Activated naive CD4-positive, alpha-beta T cell treated with anti-CD3 and anti-CD28 coated beads, Interleukin-2, amount 50 U/mL, for 24 hours (primary cell): ENCODE measurements around the gene MCM3.
A peak's percentile ranks its signal among the peaks of the same experiment; 100 is the strongest.

Experiments used
- H3K27ac Mint-ChIP-seq: one replicate; pipeline ENCODE4 v1.8.0; 2021; ENCODE audit warnings: mild to moderate bottlenecking, mixed read lengths
- H3K27me3 Mint-ChIP-seq: one replicate; pipeline ENCODE4 v1.8.0; 2021; ENCODE audit warnings: mixed read lengths
- H3K36me3 Mint-ChIP-seq: one replicate; pipeline ENCODE4 v1.8.0; 2021; ENCODE audit warnings: mixed read lengths
- H3K4me1 Mint-ChIP-seq: one replicate; pipeline ENCODE4 v1.8.0; 2021; ENCODE audit warnings: mixed read lengths
- H3K4me3 Mint-ChIP-seq: one replicate; pipeline ENCODE4 v1.8.0; 2021; ENCODE audit warnings: mild to moderate bottlenecking, mixed read lengths
- H3K9me3 Mint-ChIP-seq: one replicate; pipeline ENCODE4 v1.8.0; 2021; ENCODE audit warnings: mixed read lengths

Gene MCM3

DNA sequence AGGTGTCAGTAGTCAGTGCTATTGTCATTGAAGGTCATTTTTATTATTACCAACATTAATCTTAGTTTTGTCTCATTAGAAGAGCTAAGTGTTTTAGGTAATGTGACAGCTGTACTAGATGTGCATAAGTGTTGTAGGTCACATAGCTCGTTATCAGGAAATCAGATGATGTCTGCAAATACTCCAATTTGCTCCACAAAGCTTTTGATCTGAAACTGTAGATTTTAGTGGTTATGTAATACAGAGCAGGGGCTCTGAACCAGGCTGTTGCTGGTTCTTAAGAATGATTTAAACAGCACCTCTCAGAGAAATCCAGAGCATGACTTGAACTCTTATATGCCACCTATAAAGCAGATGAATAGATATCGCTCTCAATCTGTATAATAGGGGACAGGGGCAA is 42.7 kb downstream of the MCM3 start:
- no peaks in the 10 kb centered on the region for H3K27me3 Mint-ChIP-seq
- H3K27ac Mint-ChIP-seq: no peak overlapping the region
- no peaks in the 10 kb centered on the region for H3K36me3 Mint-ChIP-seq
- no peak overlapping the region for H3K4me3 Mint-ChIP-seq
- H3K4me1 Mint-ChIP-seq: no peaks in the 10 kb centered on the region
- H3K9me3 Mint-ChIP-seq: no peaks in the 10 kb centered on the region

DNA sequence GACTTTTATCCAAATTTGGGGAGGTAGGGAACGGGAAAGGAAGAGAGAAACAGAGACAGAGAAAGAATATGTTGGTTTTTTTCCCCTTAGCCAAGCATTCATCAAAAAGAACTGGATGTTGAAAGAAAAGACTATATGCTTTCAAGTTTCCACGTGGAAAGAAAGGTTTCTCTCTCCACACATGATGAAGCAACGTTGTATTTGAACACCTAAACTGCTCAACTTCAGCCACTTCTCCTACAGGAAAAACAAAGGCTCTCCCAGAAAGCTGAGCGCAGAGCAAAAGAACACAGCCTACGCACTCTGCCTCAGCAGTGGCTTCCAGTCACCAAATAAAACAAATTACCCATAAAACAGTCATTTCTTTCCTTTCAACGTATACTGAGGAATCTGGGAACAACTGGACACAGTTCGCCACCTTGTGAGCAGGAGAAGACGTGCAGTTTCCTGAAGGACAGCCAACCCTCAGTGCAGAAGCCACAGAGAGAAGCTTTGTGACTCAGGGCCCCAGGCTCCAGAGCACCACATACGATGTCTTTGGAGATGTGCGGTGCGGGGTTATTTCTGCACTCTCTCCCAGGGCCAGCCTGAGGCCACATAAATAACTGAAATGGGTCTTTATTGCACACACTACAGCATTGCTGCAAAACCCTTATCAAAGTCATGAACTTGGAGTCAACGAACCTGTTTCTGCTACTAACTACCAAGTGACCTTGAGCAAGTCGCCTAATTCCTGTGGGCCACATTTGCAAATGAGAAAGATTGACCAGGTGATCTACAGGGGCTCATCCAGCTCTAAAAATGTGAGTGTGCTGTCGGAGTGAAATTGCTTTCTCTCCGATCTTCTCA is 50.3 kb downstream of the MCM3 start:
- Mint-ChIP-seq H3K27me3 (peaks cover 2% of the 10 kb centered on the region), H3K27ac (no peak overlapping the region), H3K4me1 (no peaks in the 10 kb centered on the region), H3K9me3 (no peaks in the 10 kb centered on the region), H3K36me3 (no peaks in the 10 kb centered on the region), H3K4me3 (no peak overlapping the region)

DNA sequence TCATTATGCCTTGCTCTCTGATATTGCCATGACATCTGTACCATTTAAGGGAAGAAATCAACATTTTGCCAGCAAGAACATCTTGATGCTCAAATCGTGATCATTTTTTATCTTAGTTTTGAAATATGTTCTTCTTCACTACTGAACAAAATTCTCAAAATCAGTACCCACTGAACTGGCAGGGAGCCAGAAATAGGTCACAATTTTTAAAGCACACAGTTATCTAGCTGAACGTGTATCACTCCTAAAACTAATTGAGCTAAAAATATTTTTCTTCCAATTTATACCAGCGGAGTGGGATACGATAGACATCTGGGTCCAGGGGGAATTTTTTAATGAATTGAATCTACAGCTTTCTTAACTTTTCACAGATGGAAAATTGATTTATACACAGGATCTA is 51.5 kb downstream of the MCM3 start:
- no peaks in the 10 kb centered on the region for H3K36me3 Mint-ChIP-seq
- no peaks in the 10 kb centered on the region for H3K4me1 Mint-ChIP-seq
- H3K9me3 Mint-ChIP-seq: no peaks in the 10 kb centered on the region
- peaks cover 2% of the 10 kb centered on the region for H3K27me3 Mint-ChIP-seq
- no peak overlapping the region for H3K27ac Mint-ChIP-seq
- no peak overlapping the region for H3K4me3 Mint-ChIP-seq

DNA sequence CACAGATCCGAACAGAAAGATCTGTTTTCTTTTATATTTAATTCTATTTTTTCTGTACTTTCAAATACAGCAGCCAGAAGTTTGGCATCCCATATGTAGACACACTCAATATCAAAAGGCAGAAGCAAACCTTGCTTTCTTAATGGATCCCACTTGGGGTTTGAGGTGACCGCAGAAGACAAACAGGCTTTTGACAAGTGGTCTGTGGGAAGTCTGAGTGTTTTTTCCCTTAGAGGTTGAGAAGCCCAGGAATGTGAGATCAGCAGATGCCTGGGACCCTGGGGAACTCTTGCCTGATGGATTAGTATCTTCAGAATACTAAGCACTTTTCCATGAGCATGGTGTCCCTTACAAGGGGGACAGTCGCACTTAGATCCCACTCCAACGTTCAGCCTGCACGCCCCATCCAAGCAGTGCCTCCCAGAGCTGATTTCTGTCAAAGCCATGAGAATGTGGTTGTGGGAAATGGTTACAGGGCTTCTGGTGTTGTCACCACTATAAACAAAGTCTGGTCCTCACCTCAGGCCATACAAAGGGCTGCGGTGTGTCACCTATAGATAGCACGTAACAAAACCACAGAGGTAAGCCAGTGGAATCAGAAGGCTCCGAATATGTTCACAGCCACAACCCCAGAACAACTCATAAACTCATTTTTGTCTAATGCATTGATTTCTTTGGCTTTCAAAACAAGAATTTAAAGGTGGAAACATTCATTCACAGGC is 53.0 kb downstream of the MCM3 start:
- peaks cover 10% of the 10 kb centered on the region for H3K4me1 Mint-ChIP-seq
- H3K27me3 Mint-ChIP-seq: no peaks in the 10 kb centered on the region
- H3K4me3 Mint-ChIP-seq: no peak overlapping the region
- no peaks in the 10 kb centered on the region for H3K36me3 Mint-ChIP-seq
- no peak overlapping the region for H3K27ac Mint-ChIP-seq
- H3K9me3 Mint-ChIP-seq: no peaks in the 10 kb centered on the region

DNA sequence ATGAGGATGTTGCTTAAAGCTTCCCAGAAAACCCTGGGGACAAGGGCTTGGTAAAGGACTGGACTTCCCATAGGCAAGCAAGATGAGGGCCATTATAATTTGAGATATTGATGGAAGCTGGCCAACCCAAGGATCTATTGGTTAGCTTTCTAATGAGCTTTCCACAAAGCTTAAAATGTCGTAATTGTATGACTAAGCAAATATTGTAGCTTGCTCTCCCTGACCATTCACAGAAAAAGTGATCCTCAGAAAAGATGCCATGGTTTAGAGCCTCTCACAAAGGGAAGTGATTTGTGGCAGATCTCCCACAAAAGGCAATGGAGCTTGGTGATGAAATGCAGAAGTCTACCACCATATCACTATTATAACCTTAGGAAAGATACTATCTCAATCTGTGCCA is 53.9 kb downstream of the MCM3 start:
- no peaks in the 10 kb centered on the region for H3K36me3 Mint-ChIP-seq
- no peak overlapping the region for H3K27ac Mint-ChIP-seq
- no peaks in the 10 kb centered on the region for H3K27me3 Mint-ChIP-seq
- no peaks in the 10 kb centered on the region for H3K9me3 Mint-ChIP-seq
- no peak overlapping the region for H3K4me3 Mint-ChIP-seq
- peaks cover 10% of the 10 kb centered on the region for H3K4me1 Mint-ChIP-seq

DNA sequence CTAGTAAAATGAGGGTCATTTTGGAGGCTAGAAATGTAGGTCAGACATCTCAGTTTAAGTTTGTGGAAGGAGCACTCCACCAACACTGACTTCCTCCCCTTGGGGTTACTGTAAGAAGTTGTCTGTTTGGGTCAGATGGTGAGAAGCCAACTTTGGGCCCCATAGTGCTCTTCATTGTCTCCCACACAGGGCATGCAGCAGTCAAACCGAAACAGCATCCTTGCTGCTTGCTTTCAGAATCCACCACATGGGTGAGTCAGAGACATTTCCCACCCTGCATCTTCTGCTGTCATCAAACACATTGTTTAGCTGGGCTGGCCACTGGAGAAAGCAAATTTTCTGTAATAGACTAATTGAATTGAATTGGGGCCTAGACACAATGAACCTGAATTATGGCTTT is 57.0 kb downstream of the MCM3 start:
- no peaks in the 10 kb centered on the region for H3K27me3 Mint-ChIP-seq
- peak overlapping the region; percentile 10 for H3K27ac Mint-ChIP-seq
- H3K9me3 Mint-ChIP-seq: no peaks in the 10 kb centered on the region
- H3K36me3 Mint-ChIP-seq: no peaks in the 10 kb centered on the region
- H3K4me3 Mint-ChIP-seq: no peak overlapping the region
- H3K4me1 Mint-ChIP-seq: peaks cover 10% of the 10 kb centered on the region

DNA sequence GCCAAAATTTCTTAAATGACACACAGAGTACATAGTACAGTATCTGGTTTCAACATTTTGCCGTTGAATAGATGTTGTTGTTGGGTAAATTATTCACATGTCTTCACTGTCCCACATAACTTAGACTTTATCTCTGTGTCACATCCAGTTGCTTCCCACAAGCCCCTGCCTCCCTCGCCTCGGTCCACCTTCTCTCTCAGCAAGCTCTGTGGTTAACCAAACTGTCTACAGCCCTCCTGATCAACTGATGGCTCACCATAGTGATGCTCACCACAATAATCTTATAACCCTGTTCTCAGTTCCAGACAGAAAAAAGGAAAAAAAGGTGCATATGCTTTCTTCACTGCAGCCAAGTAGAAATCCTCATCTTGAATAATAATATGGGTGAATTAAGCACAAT is 63.2 kb downstream of the MCM3 start:
- H3K4me3 Mint-ChIP-seq: no peak overlapping the region
- peaks cover 7% of the 10 kb centered on the region for H3K4me1 Mint-ChIP-seq
- peak overlapping the region; percentile 20 for H3K27ac Mint-ChIP-seq
- no peaks in the 10 kb centered on the region for H3K36me3 Mint-ChIP-seq
- H3K27me3 Mint-ChIP-seq: no peaks in the 10 kb centered on the region
- H3K9me3 Mint-ChIP-seq: no peaks in the 10 kb centered on the region

DNA sequence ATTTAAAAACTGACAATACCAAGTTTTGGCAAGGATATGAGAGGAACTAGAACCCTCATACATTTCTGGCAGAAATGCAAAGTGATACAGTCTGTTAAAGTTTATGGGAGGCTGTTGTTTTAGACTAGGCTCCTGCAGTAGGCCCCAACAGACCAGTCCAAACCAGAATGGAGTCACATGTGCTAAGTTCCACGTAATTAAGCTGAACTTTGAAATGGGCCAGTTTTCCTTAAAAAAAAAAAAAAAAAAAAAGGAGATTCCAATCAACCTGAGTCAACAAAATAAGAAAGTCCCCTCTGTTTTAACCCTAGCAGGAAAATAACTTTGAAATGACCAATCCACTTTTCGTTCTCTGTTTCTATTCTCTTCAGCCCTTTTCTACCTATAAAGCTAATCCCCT is 66.8 kb downstream of the MCM3 start:
- Mint-ChIP-seq H3K36me3 (no peaks in the 10 kb centered on the region), H3K27me3 (no peaks in the 10 kb centered on the region), H3K9me3 (no peaks in the 10 kb centered on the region), H3K4me1 (peaks cover 12% of the 10 kb centered on the region), H3K4me3 (no peak overlapping the region), H3K27ac (no peak overlapping the region)

DNA sequence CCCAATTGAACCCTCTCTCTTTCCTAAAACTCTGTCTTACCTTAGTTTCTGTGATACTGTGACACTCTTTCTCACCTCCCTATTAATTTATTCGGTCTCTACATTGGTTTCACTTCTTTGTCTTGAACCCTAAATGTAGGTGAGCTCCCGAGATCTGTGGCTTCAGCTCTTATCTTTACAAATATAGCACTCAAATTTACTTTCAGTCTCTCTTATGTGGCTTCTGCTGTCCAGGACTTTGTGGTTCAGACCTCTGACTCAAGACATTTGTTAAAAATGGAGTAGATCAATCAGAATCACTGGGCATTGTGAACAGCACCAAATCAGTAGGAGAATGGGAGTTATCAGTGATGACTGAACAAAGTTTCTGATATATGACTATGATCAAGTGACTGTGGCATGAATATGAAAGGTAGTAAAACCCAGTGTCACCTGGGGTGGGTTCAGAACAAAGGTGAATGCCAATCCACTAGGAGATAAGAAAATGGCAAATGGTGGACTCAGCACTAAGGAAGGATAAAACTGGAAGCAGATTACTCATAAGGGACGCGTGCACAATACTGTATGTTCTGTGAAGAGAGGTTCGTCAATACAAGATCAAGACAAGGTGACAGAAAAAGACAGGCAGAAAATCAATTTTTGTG is 67.5 kb downstream of the MCM3 start:
- no peaks in the 10 kb centered on the region for H3K9me3 Mint-ChIP-seq
- H3K4me1 Mint-ChIP-seq: peaks cover 19% of the 10 kb centered on the region
- H3K27me3 Mint-ChIP-seq: no peaks in the 10 kb centered on the region

DNA sequence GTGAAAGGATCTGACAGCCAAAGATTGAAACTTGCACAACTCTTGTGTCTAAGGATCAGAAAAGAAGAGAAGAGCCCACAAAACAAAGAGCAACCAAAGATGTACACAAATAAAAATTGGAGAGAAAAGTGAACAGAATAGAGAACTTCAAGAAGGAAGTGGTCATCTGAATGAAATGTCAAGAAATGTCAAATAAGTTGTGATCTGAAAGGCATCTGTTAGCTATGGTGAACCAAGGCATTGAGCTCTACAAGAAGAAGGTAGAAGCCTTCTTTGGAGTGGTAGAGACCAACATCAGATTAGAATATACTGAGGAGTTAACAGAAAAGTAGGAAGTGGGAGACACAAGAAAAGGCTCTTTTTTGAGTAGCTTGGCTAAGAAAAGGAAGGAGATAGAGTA is 68.8 kb downstream of the MCM3 start:
- Mint-ChIP-seq H3K4me3 (no peak overlapping the region), H3K27me3 (no peaks in the 10 kb centered on the region), H3K27ac (no peak overlapping the region), H3K36me3 (no peaks in the 10 kb centered on the region), H3K4me1 (peaks cover 12% of the 10 kb centered on the region), H3K9me3 (no peaks in the 10 kb centered on the region)

More for the DNA sequence above, 67.5 kb downstream of the MCM3 start:
- Mint-ChIP-seq H3K4me3 (no peak overlapping the region), H3K27ac (no peak overlapping the region), H3K36me3 (no peaks in the 10 kb centered on the region)
